CD14-positive monocyte (primary cell): Measurements from ENCODE around the gene TNPO3. TPM values are rescaled to one million over a fixed set of nuclear protein-coding genes. Genes with fewer than 3 reads are reported as not detected.

ENCODE experiments used
- DNase-seq, 3 donors: peaks; one replicate each; pipeline ENCODE4 v3.0.0-alpha.2; 2011 to 2022
- H2AFZ ChIP-seq: 2 replicates; pipeline ENCODE4 v1.6.0; 2012; ENCODE audit warnings: mild to moderate bottlenecking, low read depth, low read length, inconsistent platforms; ENCODE audit not compliant: insufficient read depth, poor library complexity, severe bottlenecking
- H3K27ac ChIP-seq, 2 donors: 1 replicate in 1 of 2; 2 replicates in 1 of 2; pipeline ENCODE4 v1.5.1; 2012 to 2013; ENCODE audit warnings: low read length in 2 of 2, control low read depth in 1 of 2, inconsistent platforms in 1 of 2, low read depth in 1 of 2, mild to moderate bottlenecking in 1 of 2
- H3K27me3 ChIP-seq, 2 donors: one replicate each; pipeline versions ENCODE4 v1.6.0 to v1.6.1; 2011 to 2013; ENCODE audit warnings: low read length in 2 of 2; ENCODE audit not compliant: control insufficient read depth in 2 of 2, insufficient read depth in 2 of 2
- H3K36me3 ChIP-seq, 2 donors: replicated peaks in 1 of 2; 1 replicate in 1 of 2; 2 replicates in 1 of 2; pipeline versions ENCODE4 v1.5.1 to v1.6.1; 2012 to 2013; ENCODE audit warnings: low read length in 2 of 2, control low read depth in 1 of 2, inconsistent platforms in 1 of 2, mild to moderate bottlenecking in 1 of 2; ENCODE audit not compliant: insufficient read depth in 2 of 2, control insufficient read depth in 1 of 2
- H3K4me1 ChIP-seq, 2 donors: 1 replicate in 1 of 2; 2 replicates in 1 of 2; pipeline versions ENCODE4 v1.5.1 to v1.6.1; 2012 to 2013; ENCODE audit warnings: low read length in 2 of 2, control low read depth in 1 of 2, inconsistent platforms in 1 of 2, mild to moderate bottlenecking in 1 of 2, moderate library complexity in 1 of 2; ENCODE audit not compliant: insufficient read depth in 2 of 2, control insufficient read depth in 1 of 2
- H3K4me2 ChIP-seq: replicated peaks from 2 replicates; pipeline ENCODE3; 2012; ENCODE audit warnings: low read length, moderate library complexity, mild to moderate bottlenecking; ENCODE audit not compliant: poor library complexity, severe bottlenecking; ENCODE audit errors: extremely low read depth
- H3K4me3 ChIP-seq, 3 experiments: fragments of 200-600 bp in 1 of 3; sonication (generic) in 1 of 3; replicated peaks in 1 of 3; 1 replicate in 2 of 3; 2 replicates in 1 of 3; pipeline ENCODE4 v1.5.1; 2011 to 2013; ENCODE audit warnings: low read length in 3 of 3, mild to moderate bottlenecking in 3 of 3, control low read depth in 2 of 3, low read depth in 2 of 3, inconsistent platforms in 1 of 3, moderate library complexity in 1 of 3
- H3K79me2 ChIP-seq: 2 replicates; pipeline ENCODE4 v1.6.0; 2012; ENCODE audit warnings: mild to moderate bottlenecking, control low read depth, inconsistent platforms, low read length, moderate library complexity; ENCODE audit not compliant: insufficient read depth
- H3K9ac ChIP-seq: 2 replicates; pipeline ENCODE4 v1.6.0; 2017; ENCODE audit warnings: low read length, mild to moderate bottlenecking; ENCODE audit not compliant: insufficient read depth, poor library complexity, severe bottlenecking
- H3K9me3 ChIP-seq, 2 donors: replicated peaks in 1 of 2; 1 replicate in 1 of 2; 2 replicates in 1 of 2; pipeline versions ENCODE4 v1.5.1 to v1.6.1; 2012 to 2013; ENCODE audit warnings: low read length in 2 of 2, control low read depth in 1 of 2; ENCODE audit not compliant: control insufficient read depth in 1 of 2, insufficient read depth in 1 of 2
- H4K20me1 ChIP-seq: 2 replicates; pipeline ENCODE4 v1.6.0; 2012; ENCODE audit warnings: mild to moderate bottlenecking, low read length, control low read depth, moderate library complexity; ENCODE audit not compliant: insufficient read depth
- H3K27ac Mint-ChIP-seq, 7 donors: one replicate each; pipeline ENCODE4 v1.8.0; 2020; ENCODE audit warnings: mild to moderate bottlenecking in 7 of 7, mixed read lengths in 7 of 7, moderate library complexity in 6 of 7, inconsistent platforms in 2 of 7
- H3K27me3 Mint-ChIP-seq, 3 donors: one replicate each; pipeline ENCODE4 v1.8.0; 2021 to 2022; ENCODE audit warnings: low read depth in 3 of 3, mild to moderate bottlenecking in 3 of 3, mixed read lengths in 3 of 3, moderate library complexity in 3 of 3, inconsistent platforms in 1 of 3
- H3K36me3 Mint-ChIP-seq, 2 donors: one replicate each; pipeline ENCODE4 v1.8.0; 2020; ENCODE audit warnings: mixed read lengths in 2 of 2, inconsistent platforms in 1 of 2, mild to moderate bottlenecking in 1 of 2
- H3K4me1 Mint-ChIP-seq: one replicate; pipeline ENCODE4 v1.8.0; 2020; ENCODE audit warnings: mild to moderate bottlenecking, mixed read lengths
- H3K4me3 Mint-ChIP-seq, 2 donors: one replicate each; pipeline ENCODE4 v1.8.0; 2020; ENCODE audit warnings: mild to moderate bottlenecking in 2 of 2, mixed read lengths in 2 of 2, moderate library complexity in 1 of 2
- H3K9me3 Mint-ChIP-seq, 7 donors: one replicate each; pipeline ENCODE4 v1.8.0; 2020 to 2022; ENCODE audit warnings: mixed read lengths in 7 of 7, mild to moderate bottlenecking in 6 of 7, moderate library complexity in 6 of 7, inconsistent platforms in 2 of 7
- WGBS: methylation state at CpG from one replicate; pipeline ENCODE4 v1.1.5; 2013; ENCODE audit warnings: missing lambda C conversion rate; ENCODE audit not compliant: insufficient coverage; 5-methylcytosine and 5-hydroxymethylcytosine counted together
- intact Hi-C, 2 donors: fragments of 100-400 bp; cut with micrococcal nuclease; formaldehyde crosslinking; loops; one replicate each; pipeline versions ENCODE4 v1.15.0 to v1.15.1; 2023
- polyA plus RNA-seq, 3 donors: library from polyadenylated mRNA; depleted of rRNA in 1 of 3; unstranded in 2 of 3; stranded (reverse) in 1 of 3; fragments of 300-500 nt in 2 of 3; fragments of >200 nt in 1 of 3; fragmentation: Illumina TruSeq in 2 of 3; gene quantifications; 1 replicate in 2 of 3; 2 replicates in 1 of 3; pipeline ENCODE4 v1.2.3, GENCODE V29; 2012 to 2021
- TF ChIP-seq, protein P1 (sequence below): fragments of 200-600 bp; IDR thresholded peaks from one replicate; pipeline ENCODE4 v1.8.0; 2022; ENCODE audit warnings: antibody characterized with exemption, mild to moderate bottlenecking

TNPO3 gene
- polyA plus RNA-seq, 3 donors, result 17.0 to 23.8 (median 19.7) TPM

DNA sequence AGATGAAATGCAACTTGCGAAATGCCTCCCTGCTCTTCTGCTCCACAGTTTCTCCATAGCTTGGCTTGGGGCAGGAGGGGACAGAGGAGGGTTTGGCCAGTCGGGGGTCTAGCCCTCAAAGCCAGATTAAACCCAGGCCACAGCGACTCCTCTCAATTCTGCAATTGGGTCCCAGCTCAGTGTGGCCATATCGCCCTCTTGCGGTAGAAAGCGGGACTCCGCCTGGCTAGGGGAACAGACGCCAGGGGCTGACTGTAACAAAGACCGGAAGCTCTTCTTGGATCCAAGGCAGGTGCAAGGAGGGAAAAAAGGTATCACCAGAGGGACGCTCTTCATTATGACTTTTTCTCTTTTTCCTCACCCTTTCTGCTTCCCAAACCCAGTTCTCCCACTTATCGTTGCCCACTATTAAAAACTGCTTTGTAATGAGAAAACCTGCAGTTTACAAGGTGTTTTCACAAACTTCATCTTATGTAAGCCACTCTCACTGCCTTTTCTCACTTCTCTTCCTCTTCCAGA is 36.6 kb upstream of the TNPO3 start:
- intact Hi-C loops, result loop anchor here (5.0 to 10.0 kb wide), 3 partner anchors 39 to 187 kb away; no protein-coding TSS in a partner anchor
- WGBS, result 0% methylated on average over 4 of the region's 11 CpGs
- H3K27ac ChIP-seq, result no peak overlapping the region

DNA sequence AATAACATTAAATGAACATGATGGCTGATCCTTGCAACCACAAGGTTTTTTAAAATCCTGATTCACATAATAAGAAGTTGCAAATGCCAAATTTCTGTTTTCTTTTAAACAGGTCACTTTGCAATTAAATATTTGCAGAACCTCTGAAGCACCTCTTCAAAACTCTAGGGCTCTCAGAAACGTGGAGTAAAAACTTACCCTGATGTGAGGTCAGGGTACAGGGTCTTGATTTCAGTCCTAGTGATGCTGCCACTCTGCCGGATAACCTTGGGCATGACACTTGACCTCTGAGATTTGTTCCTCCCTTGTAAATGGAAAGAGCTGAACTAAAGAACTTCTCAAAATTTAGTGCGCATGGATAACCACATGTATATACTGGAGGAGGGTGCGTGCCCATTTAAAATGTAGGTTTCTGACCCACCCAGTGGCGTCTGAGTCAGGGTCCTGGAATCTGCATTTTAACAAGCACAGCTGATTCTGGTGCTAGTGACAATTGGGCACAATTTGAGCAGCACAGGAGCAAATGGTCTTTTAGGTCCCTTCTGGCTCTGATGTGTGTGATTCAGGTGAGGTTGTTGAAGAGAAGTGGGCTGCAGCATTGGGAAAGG is 35.5 kb upstream of the TNPO3 start:
- H2AFZ ChIP-seq, result peak overlapping the region; percentile 52
- H3K27ac Mint-ChIP-seq, result peak overlapping the region in 1 of 7 donors; percentile 78

More for the DNA sequence above, 36.6 kb upstream of the TNPO3 start:
- DNase-seq, result peak; percentile 68 to 75 (median 75)
- Mint-ChIP-seq H3K4me3 (peak overlapping the region; percentile 56 to 76), H3K9me3 (no peaks in the 10 kb centered on the region), H3K27me3 (peaks cover 0 to 1% (median 0%) of the 10 kb centered on the region in 3 donors), H3K36me3 (no peaks in the 10 kb centered on the region), H3K4me1 (peaks cover 35% of the 10 kb centered on the region), H3K27ac (peak overlapping the region in 6 of 7 donors; percentile 32 to 90 (median 68))
- Histone ChIP-seq H4K20me1 (no peaks in the 10 kb centered on the region), H3K9ac (no peak overlapping the region), H2AFZ (peak overlapping the region; percentile 79), H3K4me2 (peak overlapping the region; percentile 71), H3K27me3 (no peaks in the 10 kb centered on the region), H3K4me3 (peak overlapping the region in 1 of 3 experiments; percentile 49), H3K79me2 (no peaks in the 10 kb centered on the region), H3K9me3 (no peaks in the 10 kb centered on the region), H3K36me3 (no peaks in the 10 kb centered on the region), H3K4me1 (peaks cover 18 to 26% of the 10 kb centered on the region in 2 donors)
- TF ChIP-seq, protein P1, sequence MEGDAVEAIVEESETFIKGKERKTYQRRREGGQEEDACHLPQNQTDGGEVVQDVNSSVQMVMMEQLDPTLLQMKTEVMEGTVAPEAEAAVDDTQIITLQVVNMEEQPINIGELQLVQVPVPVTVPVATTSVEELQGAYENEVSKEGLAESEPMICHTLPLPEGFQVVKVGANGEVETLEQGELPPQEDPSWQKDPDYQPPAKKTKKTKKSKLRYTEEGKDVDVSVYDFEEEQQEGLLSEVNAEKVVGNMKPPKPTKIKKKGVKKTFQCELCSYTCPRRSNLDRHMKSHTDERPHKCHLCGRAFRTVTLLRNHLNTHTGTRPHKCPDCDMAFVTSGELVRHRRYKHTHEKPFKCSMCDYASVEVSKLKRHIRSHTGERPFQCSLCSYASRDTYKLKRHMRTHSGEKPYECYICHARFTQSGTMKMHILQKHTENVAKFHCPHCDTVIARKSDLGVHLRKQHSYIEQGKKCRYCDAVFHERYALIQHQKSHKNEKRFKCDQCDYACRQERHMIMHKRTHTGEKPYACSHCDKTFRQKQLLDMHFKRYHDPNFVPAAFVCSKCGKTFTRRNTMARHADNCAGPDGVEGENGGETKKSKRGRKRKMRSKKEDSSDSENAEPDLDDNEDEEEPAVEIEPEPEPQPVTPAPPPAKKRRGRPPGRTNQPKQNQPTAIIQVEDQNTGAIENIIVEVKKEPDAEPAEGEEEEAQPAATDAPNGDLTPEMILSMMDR, result peak; percentile 92

More for the DNA sequence above, 35.5 kb upstream of the TNPO3 start:
- H3K4me1 ChIP-seq, result peaks cover 18 to 25% of the 10 kb centered on the region in 2 donors
- H3K4me3 Mint-ChIP-seq, result no peak overlapping the region
- no peak overlapping the region for H3K4me2 ChIP-seq
- H3K27me3 Mint-ChIP-seq, result peaks cover 0 to 1% (median 0%) of the 10 kb centered on the region in 3 donors
- TF ChIP-seq, protein P1, result no peak
- H3K4me1 Mint-ChIP-seq, result peaks cover 29% of the 10 kb centered on the region
- DNase-seq, result no peak
- H3K27me3 ChIP-seq, result no peaks in the 10 kb centered on the region
- WGBS, result 63% methylated on average over 1 of the region's 5 CpGs
- no peaks in the 10 kb centered on the region for H3K9me3 Mint-ChIP-seq
- no peaks in the 10 kb centered on the region for H3K9me3 ChIP-seq
- H3K27ac ChIP-seq, result no peak overlapping the region
- intact Hi-C loops, result loop anchor here (5.0 to 10.0 kb wide), 3 partner anchors 38 to 186 kb away; no protein-coding TSS in a partner anchor
- no peaks in the 10 kb centered on the region for H3K36me3 Mint-ChIP-seq
- H3K36me3 ChIP-seq, result no peaks in the 10 kb centered on the region
- no peaks in the 10 kb centered on the region for H4K20me1 ChIP-seq
- H3K4me3 ChIP-seq, result no peak overlapping the region
- H3K9ac ChIP-seq, result no peak overlapping the region
- H3K79me2 ChIP-seq, result no peaks in the 10 kb centered on the region
